C4-2B (cell line): ENCODE data around the gene FRMPD1.

ENCODE experiments used
- CTCF ChIP-seq: fragments of 450-650 bp; conservative IDR thresholded peaks from 2 replicates; pipeline ENCODE4 v1.5.1; 2017; ENCODE audit warnings: mild to moderate bottlenecking
- ZFX ChIP-seq: fragments of 450-650 bp; IDR thresholded peaks from 2 replicates; pipeline ENCODE4 v1.6.1; 2017

- TF ChIP-seq CTCF = no peak
- TF ChIP-seq ZFX = no peak
Measured at GRCh38 chr9:37778534-37778933, 127.8 kb downstream of the FRMPD1 start.
